CD14-positive monocyte (primary cell): ENCODE data around the gene NEK1. TPM values are rescaled to one million over a fixed set of nuclear protein-coding genes. Genes with fewer than 3 reads are reported as not detected.

Source experiments
- DNase-seq, 3 donors: peaks; one replicate each; pipeline ENCODE4 v3.0.0-alpha.2; 2011 to 2022
- H2AFZ ChIP-seq: 2 replicates; pipeline ENCODE4 v1.6.0; 2012; ENCODE audit warnings: mild to moderate bottlenecking, low read depth, low read length, inconsistent platforms; ENCODE audit not compliant: insufficient read depth, poor library complexity, severe bottlenecking
- H3K27ac ChIP-seq, 2 donors: 1 replicate in 1 of 2; 2 replicates in 1 of 2; pipeline ENCODE4 v1.5.1; 2012 to 2013; ENCODE audit warnings: low read length in 2 of 2, control low read depth in 1 of 2, inconsistent platforms in 1 of 2, low read depth in 1 of 2, mild to moderate bottlenecking in 1 of 2
- H3K27me3 ChIP-seq, 2 donors: one replicate each; pipeline versions ENCODE4 v1.6.0 to v1.6.1; 2011 to 2013; ENCODE audit warnings: low read length in 2 of 2; ENCODE audit not compliant: control insufficient read depth in 2 of 2, insufficient read depth in 2 of 2
- H3K36me3 ChIP-seq, 2 donors: replicated peaks in 1 of 2; 1 replicate in 1 of 2; 2 replicates in 1 of 2; pipeline versions ENCODE4 v1.5.1 to v1.6.1; 2012 to 2013; ENCODE audit warnings: low read length in 2 of 2, control low read depth in 1 of 2, inconsistent platforms in 1 of 2, mild to moderate bottlenecking in 1 of 2; ENCODE audit not compliant: insufficient read depth in 2 of 2, control insufficient read depth in 1 of 2
- H3K4me1 ChIP-seq, 2 donors: 1 replicate in 1 of 2; 2 replicates in 1 of 2; pipeline versions ENCODE4 v1.5.1 to v1.6.1; 2012 to 2013; ENCODE audit warnings: low read length in 2 of 2, control low read depth in 1 of 2, inconsistent platforms in 1 of 2, mild to moderate bottlenecking in 1 of 2, moderate library complexity in 1 of 2; ENCODE audit not compliant: insufficient read depth in 2 of 2, control insufficient read depth in 1 of 2
- H3K4me2 ChIP-seq: replicated peaks from 2 replicates; pipeline ENCODE3; 2012; ENCODE audit warnings: low read length, moderate library complexity, mild to moderate bottlenecking; ENCODE audit not compliant: poor library complexity, severe bottlenecking; ENCODE audit errors: extremely low read depth
- H3K4me3 ChIP-seq, 3 experiments: fragments of 200-600 bp in 1 of 3; sonication (generic) in 1 of 3; replicated peaks in 1 of 3; 1 replicate in 2 of 3; 2 replicates in 1 of 3; pipeline ENCODE4 v1.5.1; 2011 to 2013; ENCODE audit warnings: low read length in 3 of 3, mild to moderate bottlenecking in 3 of 3, control low read depth in 2 of 3, low read depth in 2 of 3, inconsistent platforms in 1 of 3, moderate library complexity in 1 of 3
- H3K79me2 ChIP-seq: 2 replicates; pipeline ENCODE4 v1.6.0; 2012; ENCODE audit warnings: mild to moderate bottlenecking, control low read depth, inconsistent platforms, low read length, moderate library complexity; ENCODE audit not compliant: insufficient read depth
- H3K9ac ChIP-seq: 2 replicates; pipeline ENCODE4 v1.6.0; 2017; ENCODE audit warnings: low read length, mild to moderate bottlenecking; ENCODE audit not compliant: insufficient read depth, poor library complexity, severe bottlenecking
- H3K9me3 ChIP-seq, 2 donors: replicated peaks in 1 of 2; 1 replicate in 1 of 2; 2 replicates in 1 of 2; pipeline versions ENCODE4 v1.5.1 to v1.6.1; 2012 to 2013; ENCODE audit warnings: low read length in 2 of 2, control low read depth in 1 of 2; ENCODE audit not compliant: control insufficient read depth in 1 of 2, insufficient read depth in 1 of 2
- H4K20me1 ChIP-seq: 2 replicates; pipeline ENCODE4 v1.6.0; 2012; ENCODE audit warnings: mild to moderate bottlenecking, low read length, control low read depth, moderate library complexity; ENCODE audit not compliant: insufficient read depth
- H3K27ac Mint-ChIP-seq, 7 donors: one replicate each; pipeline ENCODE4 v1.8.0; 2020; ENCODE audit warnings: mild to moderate bottlenecking in 7 of 7, mixed read lengths in 7 of 7, moderate library complexity in 6 of 7, inconsistent platforms in 2 of 7
- H3K27me3 Mint-ChIP-seq, 3 donors: one replicate each; pipeline ENCODE4 v1.8.0; 2021 to 2022; ENCODE audit warnings: low read depth in 3 of 3, mild to moderate bottlenecking in 3 of 3, mixed read lengths in 3 of 3, moderate library complexity in 3 of 3, inconsistent platforms in 1 of 3
- H3K36me3 Mint-ChIP-seq, 2 donors: one replicate each; pipeline ENCODE4 v1.8.0; 2020; ENCODE audit warnings: mixed read lengths in 2 of 2, inconsistent platforms in 1 of 2, mild to moderate bottlenecking in 1 of 2
- H3K4me1 Mint-ChIP-seq: one replicate; pipeline ENCODE4 v1.8.0; 2020; ENCODE audit warnings: mild to moderate bottlenecking, mixed read lengths
- H3K4me3 Mint-ChIP-seq, 2 donors: one replicate each; pipeline ENCODE4 v1.8.0; 2020; ENCODE audit warnings: mild to moderate bottlenecking in 2 of 2, mixed read lengths in 2 of 2, moderate library complexity in 1 of 2
- H3K9me3 Mint-ChIP-seq, 7 donors: one replicate each; pipeline ENCODE4 v1.8.0; 2020 to 2022; ENCODE audit warnings: mixed read lengths in 7 of 7, mild to moderate bottlenecking in 6 of 7, moderate library complexity in 6 of 7, inconsistent platforms in 2 of 7
- WGBS: methylation state at CpG from one replicate; pipeline ENCODE4 v1.1.5; 2013; ENCODE audit warnings: missing lambda C conversion rate; ENCODE audit not compliant: insufficient coverage; 5-methylcytosine and 5-hydroxymethylcytosine counted together
- intact Hi-C, 2 donors: fragments of 100-400 bp; cut with micrococcal nuclease; formaldehyde crosslinking; loops; one replicate each; pipeline versions ENCODE4 v1.15.0 to v1.15.1; 2023
- polyA plus RNA-seq, 3 donors: library from polyadenylated mRNA; depleted of rRNA in 1 of 3; unstranded in 2 of 3; stranded (reverse) in 1 of 3; fragments of 300-500 nt in 2 of 3; fragments of >200 nt in 1 of 3; fragmentation: Illumina TruSeq in 2 of 3; gene quantifications; 1 replicate in 2 of 3; 2 replicates in 1 of 3; pipeline ENCODE4 v1.2.3, GENCODE V29; 2012 to 2021
- TF ChIP-seq, protein P1 (sequence below): fragments of 200-600 bp; IDR thresholded peaks from one replicate; pipeline ENCODE4 v1.8.0; 2022; ENCODE audit warnings: antibody characterized with exemption, mild to moderate bottlenecking

NEK1 gene
- polyA plus RNA-seq, 3 donors: 1.9 to 5.5 (median 2.7) TPM

DNA sequence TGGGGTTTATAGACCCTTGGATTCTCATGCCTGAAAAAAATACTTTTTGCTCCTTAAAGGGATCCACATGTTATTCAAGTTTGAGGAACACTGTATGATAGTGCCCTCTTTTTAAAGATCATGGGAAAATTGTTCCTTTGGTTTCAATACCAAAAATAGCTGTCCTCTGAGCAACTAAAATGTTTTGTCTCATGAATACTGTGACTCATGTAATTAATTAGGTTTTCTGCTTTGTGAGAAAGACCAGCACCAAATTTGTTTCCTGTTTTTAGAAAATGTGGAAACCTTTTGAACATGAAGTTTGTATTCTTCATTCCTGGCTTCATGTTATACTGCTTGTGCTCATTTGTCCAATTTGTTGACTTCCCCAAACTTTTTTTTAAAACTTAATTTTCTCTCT, 214.1 kb downstream of the NEK1 start:
- H2AFZ ChIP-seq: no peak overlapping the region
- H3K36me3 Mint-ChIP-seq: peaks cover 0 to 6% of the 10 kb centered on the region in 2 donors
- H3K9me3 Mint-ChIP-seq: no peaks in the 10 kb centered on the region

DNA sequence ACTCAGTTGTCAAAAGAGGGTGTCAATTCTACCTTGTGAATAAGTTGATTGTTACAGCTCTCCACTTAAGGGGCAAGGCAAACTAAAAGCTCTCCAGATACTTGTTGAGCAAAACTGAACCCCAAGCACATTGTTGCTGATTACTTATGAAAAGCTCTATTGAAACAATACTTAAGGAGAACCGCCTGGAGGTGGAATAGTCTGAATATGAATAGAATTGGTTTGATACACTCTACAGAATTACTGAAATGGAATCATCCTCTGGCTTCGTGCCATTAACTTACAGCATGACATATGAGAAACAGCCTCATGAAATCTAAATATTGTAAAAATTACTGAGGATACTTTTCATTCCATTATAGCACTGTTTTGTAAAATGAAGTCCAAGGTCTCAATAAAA, 214.6 kb downstream of the NEK1 start:
- no peak for DNase-seq
- no peaks in the 10 kb centered on the region for H3K36me3 ChIP-seq
- H2AFZ ChIP-seq: no peak overlapping the region
- no peaks in the 10 kb centered on the region for H3K27me3 ChIP-seq
- no peak overlapping the region for H3K4me2 ChIP-seq
- intact Hi-C loops: no loop called here
- H3K79me2 ChIP-seq: no peaks in the 10 kb centered on the region
- TF ChIP-seq, protein P1, sequence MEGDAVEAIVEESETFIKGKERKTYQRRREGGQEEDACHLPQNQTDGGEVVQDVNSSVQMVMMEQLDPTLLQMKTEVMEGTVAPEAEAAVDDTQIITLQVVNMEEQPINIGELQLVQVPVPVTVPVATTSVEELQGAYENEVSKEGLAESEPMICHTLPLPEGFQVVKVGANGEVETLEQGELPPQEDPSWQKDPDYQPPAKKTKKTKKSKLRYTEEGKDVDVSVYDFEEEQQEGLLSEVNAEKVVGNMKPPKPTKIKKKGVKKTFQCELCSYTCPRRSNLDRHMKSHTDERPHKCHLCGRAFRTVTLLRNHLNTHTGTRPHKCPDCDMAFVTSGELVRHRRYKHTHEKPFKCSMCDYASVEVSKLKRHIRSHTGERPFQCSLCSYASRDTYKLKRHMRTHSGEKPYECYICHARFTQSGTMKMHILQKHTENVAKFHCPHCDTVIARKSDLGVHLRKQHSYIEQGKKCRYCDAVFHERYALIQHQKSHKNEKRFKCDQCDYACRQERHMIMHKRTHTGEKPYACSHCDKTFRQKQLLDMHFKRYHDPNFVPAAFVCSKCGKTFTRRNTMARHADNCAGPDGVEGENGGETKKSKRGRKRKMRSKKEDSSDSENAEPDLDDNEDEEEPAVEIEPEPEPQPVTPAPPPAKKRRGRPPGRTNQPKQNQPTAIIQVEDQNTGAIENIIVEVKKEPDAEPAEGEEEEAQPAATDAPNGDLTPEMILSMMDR: no peak
- Mint-ChIP-seq H3K27ac (no peak overlapping the region), H3K9me3 (no peaks in the 10 kb centered on the region), H3K4me3 (no peak overlapping the region), H3K4me1 (peaks cover 6% of the 10 kb centered on the region), H3K36me3 (peaks cover 0 to 6% of the 10 kb centered on the region in 2 donors), H3K27me3 (no peaks in the 10 kb centered on the region)
- H3K9ac ChIP-seq: no peak overlapping the region
- no CpG with 5 or more reads among the region's 2 CpGs for WGBS
- H4K20me1 ChIP-seq: no peaks in the 10 kb centered on the region
- no peaks in the 10 kb centered on the region for H3K4me1 ChIP-seq
- H3K4me3 ChIP-seq: no peak overlapping the region
- H3K9me3 ChIP-seq: no peaks in the 10 kb centered on the region
- no peak overlapping the region for H3K27ac ChIP-seq

More for the DNA sequence above, 214.1 kb downstream of the NEK1 start:
- Histone ChIP-seq H3K4me1 (no peaks in the 10 kb centered on the region), H3K27ac (no peak overlapping the region), H4K20me1 (no peaks in the 10 kb centered on the region), H3K4me3 (no peak overlapping the region), H3K9me3 (no peaks in the 10 kb centered on the region), H3K9ac (no peak overlapping the region), H3K36me3 (no peaks in the 10 kb centered on the region), H3K79me2 (no peaks in the 10 kb centered on the region), H3K27me3 (no peaks in the 10 kb centered on the region), H3K4me2 (no peak overlapping the region)
- no peak overlapping the region for H3K4me3 Mint-ChIP-seq
- H3K4me1 Mint-ChIP-seq: peaks cover 6% of the 10 kb centered on the region
- no peaks in the 10 kb centered on the region for H3K27me3 Mint-ChIP-seq
- no peak for DNase-seq
- TF ChIP-seq, protein P1: no peak
- H3K27ac Mint-ChIP-seq: no peak overlapping the region
- intact Hi-C loops: no loop called here
